Pancreas (tissue), 10 donors: Measurements from ENCODE around the gene ESR1. TPM values are rescaled to one million over a fixed set of nuclear protein-coding genes. Genes with fewer than 3 reads are reported as not detected.

Source experiments
- ATAC-seq, 4 donors: fragments of 200-7000 bp; cut with Tn5 transposase; one replicate each; pipeline versions ENCODE4 v1.8.0 to v1.9.1; 2020; ENCODE audit warnings: mild to moderate bottlenecking in 4 of 4, moderate library complexity in 4 of 4
- DNase-seq, 6 donors: peaks; one replicate each; pipeline ENCODE4 v3.0.0-alpha.2; 2020
- FAIRE-seq: peaks from 2 replicates; lab custom pipeline; 2012; peaks lifted over from hg19 to GRCh38; lab: Jason Lieb, UNC
- H3K27ac ChIP-seq, 4 donors: fragments of 200-600 bp; sonication (generic); 1 replicate in 3 of 4; 2 replicates in 1 of 4; pipeline versions ENCODE4 v1.5.0 to v1.8.0; 2020
- H3K27me3 ChIP-seq, 4 donors: fragments of 200-600 bp; one replicate each; pipeline ENCODE4 v1.8.0; 2021
- H3K36me3 ChIP-seq, 3 donors: fragments of 200-600 bp; sonication (generic) in 1 of 3; one replicate each; pipeline versions ENCODE4 v1.5.0 to v1.8.0; 2020 to 2021
- H3K4me1 ChIP-seq, 3 donors: fragments of 200-600 bp; one replicate each; pipeline ENCODE4 v1.8.0; 2021
- H3K4me3 ChIP-seq, 4 donors: fragments of 200-600 bp; sonication (generic) in 2 of 4; one replicate each; pipeline versions ENCODE4 v1.5.0 to v1.8.0; 2020 to 2021
- H3K9me3 ChIP-seq, 4 donors: fragments of 200-600 bp; one replicate each; pipeline ENCODE4 v1.8.0; 2021
- WGBS, 2 donors: extraction: QIAGEN DNeasy Blood & Tissue Kit; methylation state at CpG; one replicate each; pipeline ENCODE4 v1.1.7; 2013; 5-methylcytosine and 5-hydroxymethylcytosine counted together
- intact Hi-C, 3 donors: fragments of 100-400 bp; cut with DNase I; formaldehyde crosslinking; loops; one replicate each; pipeline versions ENCODE4 v1.11.1 to v1.14.2; 2022
- polyA plus RNA-seq, 2 donors: library from polyadenylated mRNA; stranded (reverse); fragments of 200-250 nt; gene quantifications; one replicate each; pipeline ENCODE4 v1.2.3, GENCODE V29; 2013
- total RNA-seq, 6 donors: library from RNA; stranded (reverse); fragmentation: NEBNext Ultra II Directional in 4 of 6; extraction: Animal tissue kit (Norgen Biotek cat#: 25700) in 4 of 6; gene quantifications; one replicate each; pipeline versions ENCODE4 v1.2.1 to v1.2.4, GENCODE V29; 2021 to 2023
- TF ChIP-seq, protein P1 (sequence below), 4 donors: fragments of 200-600 bp; sonication (generic) in 3 of 4; IDR thresholded peaks; one replicate each; pipeline versions ENCODE4 v1.5.0 to v1.8.0; 2021; ENCODE audit warnings: antibody characterized with exemption in 4 of 4
- donor health status: healthy with polysubstance abuse.
- donor health status: DM: no; HTN: no; CAD: no; lungs with moderate emphysema.
- donor health status: DM: no; HTN: no; CAD: no.
- donor health status: control.
- donor health status: control.
- donor health status: Bipolar disorder and iron deficiency.
- donor health status: DM: yes; HTN: yes; CAD: no.
- donor health status: DM: no; HTN: no; CAD: no.
- donor health status: DM: no; HTN: no; CAD: no.
- donor health status: DM: yes; HTN: yes; CAD: no.

ESR1 gene
- total and polyA plus RNA-seq, 8 donors: 0.19 to 1.0 (median 0.41) TPM

DNA sequence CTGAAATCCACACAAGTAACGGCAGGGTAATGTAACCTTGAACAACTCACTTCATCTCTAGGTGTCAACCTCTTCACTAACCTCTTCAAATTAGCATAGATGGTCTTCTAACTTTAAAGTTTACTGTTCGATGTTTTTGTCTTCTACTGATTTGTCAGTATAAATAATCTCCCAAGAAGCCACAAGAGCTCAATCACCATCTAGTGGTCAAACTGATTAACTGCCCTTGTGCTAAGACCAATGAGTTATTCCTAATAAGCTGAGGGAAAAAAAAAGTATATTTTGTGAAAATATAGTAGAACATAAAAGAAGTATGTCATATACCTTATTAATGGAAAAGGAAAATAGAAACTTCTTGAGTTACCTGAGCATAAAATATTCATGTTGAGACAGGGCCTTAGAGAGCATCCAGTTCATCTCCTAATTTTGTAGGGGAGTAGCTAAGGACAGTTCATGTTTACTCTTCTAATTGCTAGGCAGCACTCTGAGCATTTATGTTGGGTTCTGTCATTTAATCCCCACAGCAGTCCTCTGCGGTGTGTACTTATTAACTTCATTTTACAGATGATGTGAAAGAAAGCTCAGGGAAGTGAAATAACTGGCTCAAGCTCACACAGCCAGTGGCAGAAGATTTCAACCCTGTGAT lies 317.1 kb downstream of the ESR1 start:
- intact Hi-C loops: loop anchor here in 1 of 3 donors (10.0 kb wide), 1 partner anchor 450 kb away; no protein-coding TSS in a partner anchor
- DNase-seq (no peak), FAIRE-seq (peak; percentile 78), ATAC-seq (peak in 3 of 4 donors; percentile 81 to 82 (median 82))
- Histone ChIP-seq H3K27me3 (no peaks in the 10 kb centered on the region), H3K4me3 (no peak overlapping the region), H3K9me3 (no peaks in the 10 kb centered on the region), H3K27ac (no peak overlapping the region), H3K4me1 (no peaks in the 10 kb centered on the region), H3K36me3 (peaks cover 0 to 42% (median 3%) of the 10 kb centered on the region in 3 donors)
- WGBS, 2 donors: 53 to 59% methylated on average over 3 of the region's 3 CpGs
- TF ChIP-seq, protein P1, sequence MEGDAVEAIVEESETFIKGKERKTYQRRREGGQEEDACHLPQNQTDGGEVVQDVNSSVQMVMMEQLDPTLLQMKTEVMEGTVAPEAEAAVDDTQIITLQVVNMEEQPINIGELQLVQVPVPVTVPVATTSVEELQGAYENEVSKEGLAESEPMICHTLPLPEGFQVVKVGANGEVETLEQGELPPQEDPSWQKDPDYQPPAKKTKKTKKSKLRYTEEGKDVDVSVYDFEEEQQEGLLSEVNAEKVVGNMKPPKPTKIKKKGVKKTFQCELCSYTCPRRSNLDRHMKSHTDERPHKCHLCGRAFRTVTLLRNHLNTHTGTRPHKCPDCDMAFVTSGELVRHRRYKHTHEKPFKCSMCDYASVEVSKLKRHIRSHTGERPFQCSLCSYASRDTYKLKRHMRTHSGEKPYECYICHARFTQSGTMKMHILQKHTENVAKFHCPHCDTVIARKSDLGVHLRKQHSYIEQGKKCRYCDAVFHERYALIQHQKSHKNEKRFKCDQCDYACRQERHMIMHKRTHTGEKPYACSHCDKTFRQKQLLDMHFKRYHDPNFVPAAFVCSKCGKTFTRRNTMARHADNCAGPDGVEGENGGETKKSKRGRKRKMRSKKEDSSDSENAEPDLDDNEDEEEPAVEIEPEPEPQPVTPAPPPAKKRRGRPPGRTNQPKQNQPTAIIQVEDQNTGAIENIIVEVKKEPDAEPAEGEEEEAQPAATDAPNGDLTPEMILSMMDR (IDR thresholded peaks at IDR 0.05): peak; percentile 20 to 53 (median 49)

DNA sequence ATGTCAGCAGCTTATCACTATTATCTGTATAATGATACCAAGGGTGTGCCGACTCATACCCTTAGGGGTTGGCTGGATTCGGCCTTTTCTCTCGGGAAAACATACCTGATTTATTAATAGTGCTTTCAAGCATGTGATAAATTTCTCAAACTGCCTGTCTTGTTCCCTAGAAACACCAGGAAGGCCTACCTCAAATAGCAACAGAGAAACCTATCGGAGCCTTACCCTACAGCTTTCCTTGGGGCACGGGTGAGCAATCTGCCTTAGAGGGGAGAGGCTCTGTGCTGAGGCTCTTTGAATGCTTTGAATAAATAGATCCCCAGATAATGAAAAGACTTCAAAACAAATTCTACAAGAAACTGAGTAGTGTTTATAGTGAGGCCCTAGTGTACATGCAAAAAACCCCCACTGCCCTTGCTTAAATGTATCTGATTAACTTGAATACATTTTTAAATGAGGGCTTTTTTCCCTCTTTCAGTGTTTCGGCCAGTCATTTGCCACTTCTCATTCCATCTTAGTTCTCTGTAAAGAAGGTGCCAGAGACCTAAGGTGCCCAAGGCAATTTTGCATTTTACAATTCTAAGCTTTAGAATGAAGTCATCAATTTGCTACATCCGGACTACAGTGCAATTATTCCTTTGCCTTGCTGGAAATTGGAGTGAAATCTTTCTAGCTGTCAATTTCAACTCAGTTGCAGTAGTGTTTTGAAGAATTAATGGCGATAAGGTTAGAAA lies 320.1 kb downstream of the ESR1 start:
- intact Hi-C loops: loop anchor here in 1 of 3 donors (10.0 kb wide), 1 partner anchor 453 kb away; no protein-coding TSS in a partner anchor
- no peak for ATAC-seq
- H3K4me3 ChIP-seq: no peak overlapping the region
- no peak for FAIRE-seq
- 84 to 87% methylated on average over 8 of the region's 8 CpGs for WGBS, 2 donors
- H3K27ac ChIP-seq: no peak overlapping the region
- H3K27me3 ChIP-seq: no peaks in the 10 kb centered on the region
- H3K36me3 ChIP-seq: peaks cover 0 to 47% (median 3%) of the 10 kb centered on the region in 3 donors
- no peaks in the 10 kb centered on the region for H3K4me1 ChIP-seq
- no peaks in the 10 kb centered on the region for H3K9me3 ChIP-seq
- TF ChIP-seq, protein P1 (IDR thresholded peaks at IDR 0.05): no peak
- DNase-seq: no peak

DNA sequence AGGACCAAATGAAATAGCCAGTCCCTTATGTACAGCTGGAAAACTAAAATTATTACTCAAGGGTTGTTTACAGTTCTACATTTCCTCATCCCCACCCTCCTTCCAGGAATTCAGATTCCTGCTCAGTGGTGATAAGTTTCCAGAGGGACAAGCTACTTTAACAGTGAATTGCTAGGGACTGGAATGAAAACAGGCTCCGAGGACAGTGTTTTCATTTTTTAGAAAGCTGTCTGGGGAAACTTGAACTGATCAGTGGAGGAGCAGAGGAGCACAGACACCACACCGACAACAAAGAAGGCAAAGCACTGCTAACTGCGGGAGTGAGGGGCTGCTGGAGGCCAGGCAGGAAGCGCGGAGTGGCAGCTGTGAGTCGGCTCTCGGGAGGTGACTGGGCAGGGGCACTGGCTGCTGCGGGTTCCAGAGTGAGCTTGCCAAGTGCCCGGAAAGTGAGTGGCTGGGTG lies 322.2 kb downstream of the ESR1 start:
- Histone ChIP-seq H3K36me3 (peaks cover 0 to 60% (median 3%) of the 10 kb centered on the region in 3 donors), H3K9me3 (no peaks in the 10 kb centered on the region), H3K4me1 (no peaks in the 10 kb centered on the region), H3K4me3 (no peak overlapping the region), H3K27me3 (no peaks in the 10 kb centered on the region), H3K27ac (peak overlapping the region in 2 of 4 donors; percentile 32 to 44)
- ATAC-seq: peak in 3 of 4 donors; percentile 46 to 61 (median 61)
- WGBS, 2 donors: 79 to 92% methylated on average over 9 of the region's 9 CpGs
- FAIRE-seq: no peak
- intact Hi-C loops: loop anchor here in 1 of 3 donors (10.0 kb wide), 1 partner anchor 455 kb away; no protein-coding TSS in a partner anchor
- no peak for DNase-seq
- TF ChIP-seq, protein P1 (IDR thresholded peaks at IDR 0.05): no peak

DNA sequence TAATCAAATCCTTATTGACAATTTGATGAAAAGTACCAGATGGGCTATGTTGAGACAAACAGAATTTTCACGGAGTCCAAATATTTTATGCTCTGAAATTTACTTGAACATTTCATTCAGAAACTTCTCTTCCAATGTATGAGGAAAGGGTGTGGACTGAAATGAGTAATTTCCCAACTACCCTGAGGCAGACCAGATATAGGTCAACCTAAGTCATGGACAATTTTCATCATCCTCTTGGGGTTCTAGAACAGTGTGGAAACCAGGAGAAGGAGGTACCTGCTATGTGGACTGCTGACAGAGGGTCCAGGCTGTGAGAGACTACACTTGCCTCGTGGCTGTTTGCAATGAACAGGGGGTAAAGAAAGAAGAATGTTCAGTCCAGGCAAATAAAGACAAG lies 323.0 kb downstream of the ESR1 start:
- ATAC-seq (peak in 2 of 4 donors; percentile 19 to 49), FAIRE-seq (no peak), DNase-seq (no peak)
- Histone ChIP-seq H3K36me3 (peaks cover 0 to 67% (median 3%) of the 10 kb centered on the region in 3 donors), H3K4me1 (no peaks in the 10 kb centered on the region), H3K27me3 (no peaks in the 10 kb centered on the region), H3K4me3 (no peak overlapping the region), H3K9me3 (no peaks in the 10 kb centered on the region), H3K27ac (peak overlapping the region in 1 of 4 donors; percentile 44)
- WGBS, 2 donors: 73 to 74% methylated on average over 2 of the region's 2 CpGs
- intact Hi-C loops: no loop called here
- TF ChIP-seq, protein P1 (IDR thresholded peaks at IDR 0.05): no peak
